Esophagus muscularis mucosa (tissue), 4 donors: ENCODE results near the gene XYLT1. TPM values are rescaled to one million over a fixed set of nuclear protein-coding genes. Genes with fewer than 3 reads are reported as not detected.

Experiments used
- DNase-seq: peaks from one replicate; pipeline ENCODE4 v3.0.0-alpha.2; 2017; ENCODE audit errors: extremely low spot score
- H3K27ac ChIP-seq, 4 donors: fragments of 200-600 bp; sonication (generic); replicated peaks in 1 of 4; 1 replicate in 3 of 4; 2 replicates in 1 of 4; pipeline ENCODE4 v1.5.1; 2016 to 2019; ENCODE audit warnings: mild to moderate bottlenecking in 1 of 4
- H3K27me3 ChIP-seq, 4 donors: fragments of 200-600 bp; sonication (generic); one replicate each; pipeline versions ENCODE4 v1.5.1 to v1.6.0; 2016 to 2019
- H3K36me3 ChIP-seq, 4 donors: fragments of 200-600 bp; sonication (generic); one replicate each; pipeline ENCODE4 v1.5.1; 2016 to 2019
- H3K4me1 ChIP-seq, 4 donors: fragments of 200-600 bp; sonication (generic); one replicate each; pipeline ENCODE4 v1.5.1; 2016 to 2019
- H3K4me3 ChIP-seq, 4 donors: fragments of 200-600 bp; sonication (generic); 1 replicate in 2 of 4; 2 replicates in 2 of 4; pipeline ENCODE4 v1.5.1; 2016 to 2019; ENCODE audit warnings: mild to moderate bottlenecking in 4 of 4, moderate library complexity in 1 of 4
- H3K9me3 ChIP-seq, 4 donors: fragments of 200-600 bp; sonication (generic); 1 replicate in 3 of 4; 2 replicates in 1 of 4; pipeline ENCODE4 v1.5.1; 2016 to 2019
- EP300 ChIP-seq: sonication (generic); formaldehyde crosslinking; IDR thresholded peaks from one replicate; pipeline ENCODE4 v1.6.1; 2017; ENCODE audit warnings: antibody characterized with exemption
- POLR2A ChIP-seq: fragments of 450-650 bp; IDR thresholded peaks from one replicate; pipeline ENCODE4 v1.6.1; 2017; ENCODE audit warnings: antibody characterized with exemption, moderate library complexity, mild to moderate bottlenecking, low read depth
- POLR2AphosphoS5 ChIP-seq, 2 donors: sonication (generic); formaldehyde crosslinking; IDR thresholded peaks; one replicate each; pipeline ENCODE4 v1.6.1; 2017; ENCODE audit warnings: antibody characterized with exemption in 2 of 2
- WGBS: methylation state at CpG from one replicate; pipeline ENCODE4 v1.1.5; 2018; 5-methylcytosine and 5-hydroxymethylcytosine counted together
- intact Hi-C: fragments of 100-400 bp; cut with DNase I; formaldehyde crosslinking; loops from one replicate; pipeline ENCODE4 v1.15.1; 2023
- total RNA-seq, 4 donors: library from RNA; depleted of rRNA; stranded (reverse); fragments of >200 nt; gene quantifications; one replicate each; pipeline versions ENCODE4 v1.1.0 to v1.2.1, GENCODE V29; 2016
- TF ChIP-seq, protein P1 (sequence below), 3 experiments: fragments of 200-600 bp in 2 of 3; fragments of 450-650 bp in 1 of 3; sonication (generic) in 2 of 3; IDR thresholded peaks; one replicate each; pipeline ENCODE4 v1.5.1; 2017 to 2019; ENCODE audit warnings: antibody characterized with exemption in 3 of 3, mild to moderate bottlenecking in 2 of 3, moderate library complexity in 1 of 3

The XYLT1 gene
- total RNA-seq, 4 donors from 2014 or later, result 25.2 to 57.1 (median 33.5) TPM

DNA sequence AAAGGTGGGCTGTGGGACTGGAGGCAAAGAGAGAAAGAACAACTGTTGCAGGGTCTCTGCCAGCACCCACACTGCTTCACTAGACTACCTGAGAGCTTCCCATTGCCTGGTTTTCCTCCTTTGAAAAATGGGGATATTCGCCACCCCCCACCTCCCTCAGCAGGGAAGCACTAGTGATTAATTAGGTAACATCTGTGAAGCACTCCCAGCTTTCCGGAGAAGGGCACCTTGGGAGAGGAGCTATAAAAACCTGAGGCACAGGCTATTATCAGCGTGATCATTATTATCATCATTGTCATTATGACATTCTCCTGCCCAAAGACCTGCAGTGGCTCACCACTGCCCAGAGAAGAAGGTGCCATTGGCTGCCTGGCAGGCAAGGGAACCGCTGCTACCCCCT, 83.5 kb downstream of the XYLT1 start:
- 79% methylated on average over 4 of the region's 4 CpGs for WGBS
- DNase-seq, result no peak
- Histone ChIP-seq H3K4me3 (no peak overlapping the region), H3K36me3 (no peaks in the 10 kb centered on the region), H3K9me3 (no peaks in the 10 kb centered on the region), H3K27ac (peak overlapping the region; percentile 80 to 96 (median 93)), H3K27me3 (no peaks in the 10 kb centered on the region), H3K4me1 (peaks cover 9 to 90% (median 70%) of the 10 kb centered on the region in 4 donors)
- intact Hi-C loops, result no loop called here
- TF ChIP-seq, protein P1, sequence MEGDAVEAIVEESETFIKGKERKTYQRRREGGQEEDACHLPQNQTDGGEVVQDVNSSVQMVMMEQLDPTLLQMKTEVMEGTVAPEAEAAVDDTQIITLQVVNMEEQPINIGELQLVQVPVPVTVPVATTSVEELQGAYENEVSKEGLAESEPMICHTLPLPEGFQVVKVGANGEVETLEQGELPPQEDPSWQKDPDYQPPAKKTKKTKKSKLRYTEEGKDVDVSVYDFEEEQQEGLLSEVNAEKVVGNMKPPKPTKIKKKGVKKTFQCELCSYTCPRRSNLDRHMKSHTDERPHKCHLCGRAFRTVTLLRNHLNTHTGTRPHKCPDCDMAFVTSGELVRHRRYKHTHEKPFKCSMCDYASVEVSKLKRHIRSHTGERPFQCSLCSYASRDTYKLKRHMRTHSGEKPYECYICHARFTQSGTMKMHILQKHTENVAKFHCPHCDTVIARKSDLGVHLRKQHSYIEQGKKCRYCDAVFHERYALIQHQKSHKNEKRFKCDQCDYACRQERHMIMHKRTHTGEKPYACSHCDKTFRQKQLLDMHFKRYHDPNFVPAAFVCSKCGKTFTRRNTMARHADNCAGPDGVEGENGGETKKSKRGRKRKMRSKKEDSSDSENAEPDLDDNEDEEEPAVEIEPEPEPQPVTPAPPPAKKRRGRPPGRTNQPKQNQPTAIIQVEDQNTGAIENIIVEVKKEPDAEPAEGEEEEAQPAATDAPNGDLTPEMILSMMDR (IDR thresholded peaks at IDR 0.05), result no peak
- TF ChIP-seq POLR2A (no peak), POLR2AphosphoS5 (IDR thresholded peaks at IDR 0.05) (no peak), EP300 (no peak)

DNA sequence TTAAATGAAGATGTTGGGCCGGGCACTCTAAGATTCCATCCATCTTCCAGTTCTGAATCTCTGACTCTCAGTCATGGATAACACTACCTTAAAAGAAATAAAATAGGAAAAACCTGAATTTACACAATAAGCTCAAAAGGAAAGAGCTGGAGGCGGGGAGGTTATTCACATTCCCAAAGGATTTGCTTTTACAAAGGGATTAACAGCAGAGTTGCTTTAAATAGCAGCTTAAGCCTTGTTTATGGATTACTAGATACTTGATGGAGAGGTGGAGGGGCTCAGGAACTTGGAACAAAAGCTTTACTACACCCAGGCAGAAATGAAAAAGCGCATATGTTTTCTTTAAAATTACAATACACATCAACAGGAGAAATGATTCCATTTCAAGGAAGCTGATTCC, 84.5 kb downstream of the XYLT1 start:
- peaks cover 9 to 89% (median 79%) of the 10 kb centered on the region in 4 donors for H3K4me1 ChIP-seq
- WGBS, result 45% methylated on average over 3 of the region's 3 CpGs
- intact Hi-C loops, result no loop called here
- no peak for DNase-seq
- H3K9me3 ChIP-seq, result no peaks in the 10 kb centered on the region
- H3K36me3 ChIP-seq, result no peaks in the 10 kb centered on the region
- no peak for TF ChIP-seq POLR2A
- H3K27me3 ChIP-seq, result no peaks in the 10 kb centered on the region
- H3K27ac ChIP-seq, result peak overlapping the region; percentile 80 to 96 (median 93)
- no peak overlapping the region for H3K4me3 ChIP-seq

DNA sequence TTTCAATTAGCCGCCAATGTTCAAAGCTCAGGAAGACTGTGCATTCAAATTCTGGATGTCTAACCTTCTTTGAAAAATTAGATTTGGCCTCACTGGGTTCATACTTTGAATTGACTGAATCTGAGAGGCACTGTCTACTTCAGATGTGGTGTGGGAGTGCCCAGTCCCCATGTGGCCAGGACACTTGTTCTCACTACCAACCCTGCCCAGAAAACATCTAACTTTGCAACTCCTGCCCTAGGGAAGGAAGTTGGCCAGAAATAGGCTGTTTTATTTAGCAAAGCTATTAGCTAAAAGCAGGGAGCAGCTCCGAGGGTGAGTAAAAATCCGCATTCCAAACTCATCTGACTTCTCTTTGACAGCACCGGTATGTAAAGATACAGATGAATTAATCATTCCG, 86.3 kb downstream of the XYLT1 start:
- Histone ChIP-seq H3K27me3 (no peaks in the 10 kb centered on the region), H3K4me3 (no peak overlapping the region), H3K36me3 (no peaks in the 10 kb centered on the region), H3K9me3 (no peaks in the 10 kb centered on the region), H3K4me1 (peaks cover 10 to 92% (median 84%) of the 10 kb centered on the region in 4 donors), H3K27ac (peak overlapping the region; percentile 80 to 96 (median 93))
- no peak for DNase-seq
- intact Hi-C loops, result no loop called here
- TF ChIP-seq, protein P1 (IDR thresholded peaks at IDR 0.05), result no peak
- peak in 1 of 2 donors; percentile 35 for TF ChIP-seq POLR2AphosphoS5 (IDR thresholded peaks at IDR 0.05)
- 34% methylated on average over 5 of the region's 5 CpGs for WGBS

DNA sequence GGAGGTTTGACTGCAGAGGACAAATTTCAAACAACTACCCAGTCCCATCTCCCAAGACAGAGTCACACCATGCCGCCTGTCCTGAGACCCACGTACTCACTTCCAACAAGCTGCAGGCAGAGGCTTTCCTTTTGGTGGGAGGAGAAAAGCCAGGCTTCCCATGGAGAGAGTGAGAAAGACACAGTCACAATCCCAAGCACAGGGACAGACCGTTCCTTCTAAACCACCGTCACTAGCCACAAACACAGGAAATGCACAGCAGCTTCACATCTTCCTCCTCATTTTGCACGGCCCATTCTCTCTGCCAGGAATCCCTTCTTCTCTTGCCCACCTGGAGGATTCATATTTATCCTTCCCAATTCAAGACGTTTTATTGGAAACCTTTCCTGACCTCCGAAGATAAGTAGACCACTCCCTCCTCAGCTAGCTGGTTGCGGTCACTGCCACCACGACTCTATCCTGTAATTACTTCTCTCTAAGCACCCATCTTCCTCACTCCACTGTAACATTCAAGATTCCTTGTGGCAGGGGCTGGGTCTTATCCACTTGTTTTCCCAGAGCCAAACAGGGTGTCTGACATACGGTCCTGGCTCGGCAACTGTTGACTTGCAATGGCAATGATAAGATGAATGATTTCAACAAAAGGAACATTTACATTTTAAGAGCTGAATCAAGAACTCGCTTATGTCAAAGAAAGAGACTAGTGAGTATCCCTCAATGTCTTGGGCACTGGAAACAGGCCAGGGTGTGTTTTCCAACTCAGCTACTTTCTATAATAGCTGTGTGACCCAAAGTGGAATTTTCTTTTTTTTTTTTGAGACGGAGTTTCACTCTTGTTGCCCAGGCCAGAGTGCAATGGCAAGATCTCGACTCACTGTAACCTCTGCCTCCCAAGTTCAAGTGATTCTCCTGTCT, 87.6 kb downstream of the XYLT1 start:
- TF ChIP-seq POLR2A (no peak), POLR2AphosphoS5 (IDR thresholded peaks at IDR 0.05) (peak; percentile 78 to 84), EP300 (peak; percentile 87)
- TF ChIP-seq, protein P1 (IDR thresholded peaks at IDR 0.05), result no peak
- H3K27ac ChIP-seq, result peak overlapping the region; percentile 80 to 96 (median 93)
- WGBS, result 45% methylated on average over 14 of the region's 14 CpGs
- intact Hi-C loops, result no loop called here
- H3K4me3 ChIP-seq, result peak overlapping the region in 1 of 4 donors; percentile 18
- H3K4me1 ChIP-seq, result peaks cover 22 to 97% (median 89%) of the 10 kb centered on the region in 4 donors
- no peaks in the 10 kb centered on the region for H3K9me3 ChIP-seq
- no peaks in the 10 kb centered on the region for H3K27me3 ChIP-seq
- DNase-seq, result no peak
- H3K36me3 ChIP-seq, result no peaks in the 10 kb centered on the region

DNA sequence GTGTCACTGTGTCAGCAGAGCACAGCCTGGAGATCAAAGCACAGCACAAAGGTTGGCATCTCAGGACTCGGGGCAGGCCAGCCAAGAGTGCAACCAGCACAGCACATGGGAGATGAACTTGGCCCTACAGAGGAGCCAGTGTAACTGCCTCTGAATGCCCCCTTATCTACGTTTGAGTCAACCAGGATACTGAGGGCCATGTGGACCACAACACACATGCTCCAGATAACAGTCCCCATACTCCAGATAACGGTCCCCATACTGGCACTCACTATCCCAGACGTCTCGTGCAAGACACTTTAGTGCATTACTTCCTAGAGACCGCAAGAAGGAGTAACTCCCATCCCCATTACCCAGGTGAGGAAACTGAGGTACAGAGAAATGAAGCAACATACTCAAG, 88.2 kb downstream of the XYLT1 start:
- Histone ChIP-seq H3K4me3 (no peak overlapping the region), H3K27ac (peak overlapping the region; percentile 80 to 96 (median 93)), H3K9me3 (no peaks in the 10 kb centered on the region), H3K36me3 (no peaks in the 10 kb centered on the region), H3K27me3 (no peaks in the 10 kb centered on the region), H3K4me1 (peaks cover 26 to 100% (median 94%) of the 10 kb centered on the region in 4 donors)
- intact Hi-C loops, result no loop called here
- no peak for DNase-seq
- TF ChIP-seq EP300, result no peak
- no peak for TF ChIP-seq POLR2AphosphoS5 (IDR thresholded peaks at IDR 0.05)
- TF ChIP-seq, protein P1 (IDR thresholded peaks at IDR 0.05), result no peak
- no peak for TF ChIP-seq POLR2A
- WGBS, result 85% methylated on average over 5 of the region's 6 CpGs
